ENCODE data around the gene UACA.

The UACA gene

DNA sequence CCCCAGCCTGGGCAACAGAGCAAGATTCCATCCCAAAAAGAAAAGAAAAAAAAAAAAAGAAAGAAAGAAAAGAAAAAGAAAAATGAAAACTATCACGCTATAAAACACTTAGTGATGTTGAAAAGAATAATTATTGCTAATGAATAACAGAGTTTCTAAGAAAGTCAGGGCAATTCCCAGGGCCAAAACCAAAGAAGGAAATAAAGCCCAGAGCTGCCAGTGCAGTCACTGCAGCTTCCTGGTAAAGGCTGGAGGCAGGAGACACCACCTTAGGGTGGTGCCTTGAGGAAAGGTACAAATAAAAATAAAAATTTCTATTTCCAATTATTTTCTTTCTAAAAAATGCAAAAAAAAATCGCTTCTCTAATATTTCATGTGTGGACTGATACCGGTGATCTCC, 19.7 kb upstream of the UACA start:
- no peak for DNase-seq (ENCODE audit: low read depth)

DNA sequence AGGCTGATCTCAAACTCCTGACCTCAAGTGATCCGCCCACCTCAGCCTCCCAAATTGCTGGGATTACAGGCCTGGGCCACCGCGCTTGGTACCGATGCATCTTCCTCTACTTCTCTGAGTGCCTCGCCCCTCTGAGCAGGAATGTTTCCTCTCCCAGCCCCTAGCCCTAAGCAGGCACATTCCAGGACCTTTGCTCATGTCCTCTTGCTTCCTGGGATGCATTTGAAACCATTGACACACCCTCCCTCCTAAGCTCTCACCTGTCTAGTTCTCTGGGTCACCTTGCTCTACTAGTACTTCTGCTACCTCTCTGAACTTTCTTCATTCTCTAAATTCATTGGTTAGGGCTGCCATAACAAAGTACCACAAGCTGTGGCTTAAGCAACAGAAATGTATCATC, 17.9 kb upstream of the UACA start:
- DNase-seq (ENCODE audit: low read depth): no peak

DNA sequence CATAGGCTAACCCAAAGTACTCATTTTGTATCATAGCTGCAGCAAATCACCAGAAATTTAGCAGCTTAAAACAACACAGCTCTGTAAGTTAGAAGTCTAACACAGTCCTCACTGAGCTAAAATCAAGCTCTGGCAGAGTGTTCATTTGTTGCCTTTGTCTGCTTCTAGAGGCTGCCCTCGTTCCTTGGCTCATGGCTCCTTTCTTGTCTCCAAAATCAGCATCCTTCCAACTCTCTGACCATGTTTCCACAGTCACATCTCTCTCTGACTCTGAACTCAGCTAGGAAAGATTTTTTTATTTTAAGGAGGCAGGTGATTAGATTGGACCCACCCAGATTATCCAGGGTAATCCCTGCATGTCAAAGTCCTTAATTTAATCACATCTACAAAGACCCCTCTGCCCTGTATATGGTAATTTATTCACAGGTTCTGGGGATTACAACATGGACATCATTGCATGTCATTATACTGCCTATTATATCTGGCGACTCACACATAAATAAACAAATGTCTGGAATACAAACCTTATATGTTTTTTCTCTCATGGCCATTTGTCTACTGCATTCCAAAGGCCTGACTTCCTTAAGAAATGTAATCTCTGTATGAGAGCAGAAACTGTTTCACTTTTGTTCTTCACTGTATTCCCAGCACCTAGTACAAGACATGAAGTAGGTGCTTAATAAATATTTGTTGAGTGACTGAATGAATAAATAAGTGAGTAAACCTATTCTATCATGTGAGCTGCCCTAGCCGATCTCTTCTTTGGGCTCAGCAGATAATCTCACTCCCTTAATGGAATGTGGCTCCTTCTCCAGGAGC, 15.1 kb upstream of the UACA start:
- DNase-seq (ENCODE audit: low read depth): no peak

DNA sequence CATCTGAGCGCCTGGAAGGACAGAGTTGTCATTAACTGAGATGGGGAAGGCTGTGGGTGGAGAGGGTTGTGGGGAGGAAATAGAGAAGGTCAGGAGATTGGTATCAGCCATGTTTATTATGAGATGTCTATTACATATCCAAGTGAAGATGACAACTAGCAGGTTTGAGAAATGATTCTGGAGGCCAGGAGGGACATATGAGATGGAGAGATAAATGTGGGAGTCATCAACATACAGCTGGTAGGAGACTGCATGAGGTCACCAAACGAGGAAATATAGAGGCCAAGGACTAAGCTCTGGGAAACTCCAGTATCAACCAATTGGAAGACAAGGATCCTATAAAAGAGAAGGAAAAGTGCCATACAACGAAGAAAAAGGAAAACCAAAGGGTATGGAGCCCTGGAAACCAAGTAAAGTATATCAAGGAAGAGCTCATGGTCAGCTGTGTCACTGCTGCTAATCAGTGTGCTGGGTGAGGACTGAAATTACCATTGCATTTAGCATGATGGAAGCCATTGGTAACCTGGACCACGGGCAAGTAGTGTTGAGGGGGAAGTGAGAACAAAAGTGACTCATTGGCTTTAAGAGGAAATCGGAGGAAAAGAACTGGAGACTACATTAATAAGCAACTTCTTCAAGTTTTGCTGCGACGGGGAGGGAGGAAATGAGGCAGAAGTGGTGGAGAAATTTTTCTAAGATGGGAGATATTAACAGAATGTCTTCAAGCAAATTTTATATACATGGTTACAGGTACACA, 14.0 kb upstream of the UACA start:
- no peak for DNase-seq (ENCODE audit: low read depth)

DNA sequence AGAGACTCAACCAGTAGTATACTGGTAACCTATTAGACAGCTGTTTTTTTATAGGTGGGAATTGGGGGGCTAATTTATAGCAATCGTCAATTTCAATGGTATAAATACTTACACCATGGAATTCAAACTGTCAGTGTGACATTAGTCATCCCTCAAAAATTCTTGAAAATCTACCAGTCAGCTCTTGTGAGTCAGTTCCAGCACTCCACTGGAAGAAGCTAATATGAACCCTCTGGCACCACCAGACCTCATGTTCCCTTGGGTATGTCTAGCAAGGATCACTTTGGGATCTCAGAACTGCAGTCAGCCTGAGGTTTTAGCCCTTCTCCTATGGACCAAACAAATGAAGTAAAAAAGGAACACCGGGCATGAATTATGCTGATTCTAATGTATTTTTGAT, 11.8 kb upstream of the UACA start:
- DNase-seq (ENCODE audit: low read depth): peak; percentile 62

DNA sequence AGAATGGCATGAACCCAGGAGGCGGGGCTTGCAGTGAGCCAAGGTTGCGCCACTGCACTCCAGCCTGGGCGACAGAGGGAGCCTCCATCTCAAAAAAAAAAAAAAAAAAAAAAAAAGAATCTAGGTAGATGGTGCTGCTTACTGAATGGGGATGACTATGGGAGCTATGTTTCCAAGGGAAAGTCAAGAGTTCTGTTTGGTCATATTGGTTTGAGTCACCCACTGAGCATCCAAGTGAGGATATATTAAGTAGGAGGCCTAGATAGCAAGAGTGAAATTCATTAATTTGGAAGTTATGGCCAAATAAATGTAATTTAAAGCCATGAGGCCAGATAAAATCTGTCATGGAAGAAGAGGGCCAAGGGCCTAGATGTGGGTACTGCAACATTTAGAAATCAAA, 9.0 kb upstream of the UACA start:
- no peak for DNase-seq (ENCODE audit: low read depth)

DNA sequence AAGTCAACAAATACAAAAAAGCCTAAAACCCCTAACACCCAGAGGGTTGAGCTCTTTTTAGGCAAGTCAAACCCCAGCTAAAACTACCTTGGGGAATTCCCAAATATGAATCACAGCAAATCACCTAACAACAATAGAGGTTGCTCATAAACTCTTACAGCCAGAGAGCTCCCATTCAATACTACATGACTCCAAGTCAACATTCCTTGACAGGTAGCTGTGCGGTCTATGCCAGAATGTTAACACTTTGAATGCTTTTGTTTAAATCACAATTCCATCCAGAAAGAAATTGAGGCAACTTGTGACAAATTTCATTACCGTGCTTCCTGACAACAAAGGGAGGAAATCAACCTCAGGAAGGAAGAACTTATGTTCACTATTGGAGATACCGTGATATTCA, 7.5 kb upstream of the UACA start:
- no peak for DNase-seq (ENCODE audit: low read depth)

DNA sequence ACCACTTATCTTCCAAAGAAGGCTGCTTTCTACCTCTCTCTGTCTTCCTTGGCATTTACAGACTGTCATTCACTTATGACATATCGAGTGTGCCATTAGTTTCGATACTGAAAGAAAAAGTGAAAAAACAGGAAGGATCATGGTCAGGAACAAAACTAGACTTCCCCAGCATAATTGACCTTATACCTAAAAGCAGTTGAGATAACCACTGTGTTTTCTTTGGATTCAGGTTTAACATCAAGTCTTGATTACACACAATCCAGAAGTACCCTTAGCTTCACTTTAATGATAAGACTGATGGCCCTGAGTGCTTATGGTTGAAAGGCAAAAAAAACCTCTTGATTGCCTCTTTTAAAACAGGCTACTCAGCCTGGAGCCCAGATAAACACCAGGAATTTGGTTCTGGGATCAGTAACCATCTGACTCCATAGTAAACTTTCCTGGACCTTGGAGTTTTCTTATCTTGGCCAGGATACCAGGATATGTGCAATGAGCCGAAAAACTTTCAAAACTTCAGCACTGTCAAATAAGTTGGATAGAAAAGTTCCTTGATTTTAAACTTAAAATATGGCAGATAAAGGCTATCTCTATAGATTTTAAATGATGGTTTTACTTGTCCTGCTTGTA, 5.0 kb upstream of the UACA start:
- DNase-seq (ENCODE audit: low read depth): no peak

DNA sequence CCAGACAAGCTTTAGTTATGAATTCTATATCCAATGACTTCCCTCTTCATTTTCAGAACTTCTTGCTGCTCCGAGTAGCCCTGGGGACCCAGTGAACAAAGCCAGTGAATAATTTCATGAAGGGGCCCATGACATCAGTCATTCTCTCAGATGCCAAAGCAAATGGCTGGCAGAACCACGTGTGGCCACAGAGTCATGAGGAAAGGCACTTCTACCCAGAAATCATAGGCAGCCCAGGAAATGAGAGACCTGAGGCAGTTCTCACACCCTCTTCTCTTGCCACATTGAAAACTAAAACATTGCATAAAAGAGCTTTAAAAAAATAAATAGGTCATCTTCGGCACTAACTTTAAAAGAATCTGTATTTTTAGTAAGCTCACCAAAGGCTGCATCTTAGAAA, 4.3 kb upstream of the UACA start:
- DNase-seq (ENCODE audit: low read depth): no peak

DNA sequence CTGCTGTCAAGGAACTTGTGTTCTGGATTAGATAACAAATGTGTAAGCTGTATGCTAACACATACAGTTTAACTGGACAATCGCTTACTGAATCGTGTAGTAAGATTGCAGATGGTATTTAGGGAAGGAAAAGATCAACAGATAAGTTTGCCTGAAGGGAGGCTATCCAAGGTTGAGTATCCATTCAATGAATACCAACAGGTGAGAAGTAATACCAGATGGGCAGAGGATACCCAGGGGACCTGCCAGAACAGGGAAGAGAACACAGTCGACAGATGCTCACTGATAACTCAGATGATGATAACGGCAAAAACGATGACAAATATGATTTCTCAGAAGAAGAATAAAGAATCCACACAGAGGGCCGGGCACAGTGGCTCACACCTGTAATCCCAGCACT, 3.2 kb upstream of the UACA start:
- no peak for DNase-seq (ENCODE audit: low read depth)

DNA sequence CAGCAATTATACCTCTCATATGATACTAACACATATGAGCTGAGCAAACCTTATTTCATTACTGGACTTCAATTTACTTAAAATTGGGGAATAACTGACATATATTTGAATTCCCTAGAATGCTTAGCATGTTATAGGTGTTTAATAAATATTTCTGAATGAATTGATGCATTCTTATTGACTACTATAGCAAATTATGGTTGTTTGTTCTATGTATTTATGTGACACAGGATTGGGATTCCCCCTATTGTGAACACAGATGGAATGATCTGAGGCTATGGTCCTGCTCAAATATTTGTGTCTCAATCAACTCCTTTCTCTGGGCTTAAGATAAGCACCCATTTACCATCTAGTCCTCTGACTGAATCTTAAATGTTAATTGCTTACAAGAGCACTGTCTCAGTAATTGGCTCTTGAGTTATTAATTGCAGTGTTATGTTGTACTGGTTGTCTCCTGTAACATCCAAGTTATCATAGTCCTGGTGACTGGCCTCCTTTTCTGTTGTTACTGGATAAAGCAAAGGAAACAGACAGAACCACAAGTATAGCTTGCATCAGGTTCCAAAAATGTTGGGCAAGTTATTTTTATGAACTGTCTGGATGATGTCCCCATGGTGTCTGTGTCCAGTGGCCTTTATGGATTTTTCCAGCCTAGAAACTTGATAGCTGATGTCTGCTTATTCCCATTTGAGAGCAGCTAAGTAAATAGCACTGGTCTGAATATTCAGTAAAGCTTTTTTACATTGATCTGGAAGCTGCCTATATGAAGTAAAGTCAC, 2.3 kb upstream of the UACA start:
- no peak for DNase-seq (ENCODE audit: low read depth)

DNA sequence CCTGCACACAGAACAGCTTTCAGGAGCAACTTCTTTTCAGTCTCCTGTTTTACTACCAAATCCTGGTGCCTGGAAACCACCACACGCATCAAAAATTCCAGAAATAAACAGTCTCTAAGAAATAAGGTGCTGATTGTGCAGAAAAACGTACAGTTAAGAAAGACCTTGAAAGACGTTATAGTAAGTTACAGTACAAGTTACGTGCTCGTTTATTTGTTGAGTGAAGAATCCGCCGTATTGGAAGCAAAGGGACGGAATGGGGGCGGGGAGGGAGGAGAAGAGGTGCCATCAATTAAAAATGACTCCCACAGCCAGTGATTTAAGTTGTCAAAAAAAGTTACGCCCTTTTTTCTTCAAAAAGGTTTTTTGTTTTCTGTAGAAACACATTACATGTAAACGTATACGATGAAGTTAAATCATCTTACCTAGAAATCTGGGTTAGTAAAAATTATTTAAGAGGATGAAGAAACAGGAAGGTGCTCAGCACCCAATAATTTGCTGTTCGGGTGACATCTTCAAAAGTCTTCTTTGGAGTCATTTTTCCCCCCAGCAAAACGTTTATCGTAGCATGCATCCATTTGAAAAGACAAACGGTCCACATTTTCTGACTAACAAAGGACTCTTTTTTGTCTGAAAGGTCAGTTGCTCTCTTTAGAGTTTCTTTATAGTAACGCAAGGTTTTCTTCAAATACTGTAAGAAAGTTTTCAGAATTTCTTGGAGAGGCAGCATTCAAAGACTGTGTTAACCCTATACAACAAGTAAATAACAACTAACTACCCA, 782 bp upstream of the UACA start:
- no peak for DNase-seq (ENCODE audit: low read depth)

DNA sequence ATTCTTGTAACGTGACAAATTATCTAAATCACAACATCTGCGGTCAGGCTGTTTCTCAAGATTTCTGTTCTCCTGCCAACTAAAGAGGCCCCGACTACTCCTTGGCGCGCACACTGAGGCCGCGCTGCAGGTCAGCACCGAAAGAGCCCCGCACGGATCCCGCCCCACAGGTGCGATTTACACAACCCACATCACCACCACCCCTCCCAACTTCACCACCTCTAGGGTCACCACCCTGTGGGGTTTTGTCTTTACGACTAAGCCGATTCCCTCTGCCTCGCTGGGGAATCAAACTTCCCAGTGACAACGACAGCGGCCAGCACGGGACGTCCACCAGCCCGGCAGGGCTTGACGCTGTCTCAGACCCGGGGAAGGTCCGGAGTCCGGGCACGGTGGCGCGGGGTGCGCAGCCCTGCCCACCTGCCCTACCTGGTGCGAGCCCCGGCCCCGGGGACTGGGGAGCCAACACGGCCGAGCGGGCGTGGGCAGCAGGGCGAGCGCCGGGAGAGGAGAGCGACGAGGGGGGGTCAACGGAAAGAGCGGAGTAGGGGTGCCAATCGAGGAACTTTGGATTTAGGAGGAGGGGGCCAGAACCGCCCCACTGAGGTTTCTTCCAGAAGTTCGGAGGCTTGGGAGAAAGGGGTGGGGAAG, 764 bp downstream of the UACA start:
- no peak for DNase-seq (ENCODE audit: low read depth)

DNA sequence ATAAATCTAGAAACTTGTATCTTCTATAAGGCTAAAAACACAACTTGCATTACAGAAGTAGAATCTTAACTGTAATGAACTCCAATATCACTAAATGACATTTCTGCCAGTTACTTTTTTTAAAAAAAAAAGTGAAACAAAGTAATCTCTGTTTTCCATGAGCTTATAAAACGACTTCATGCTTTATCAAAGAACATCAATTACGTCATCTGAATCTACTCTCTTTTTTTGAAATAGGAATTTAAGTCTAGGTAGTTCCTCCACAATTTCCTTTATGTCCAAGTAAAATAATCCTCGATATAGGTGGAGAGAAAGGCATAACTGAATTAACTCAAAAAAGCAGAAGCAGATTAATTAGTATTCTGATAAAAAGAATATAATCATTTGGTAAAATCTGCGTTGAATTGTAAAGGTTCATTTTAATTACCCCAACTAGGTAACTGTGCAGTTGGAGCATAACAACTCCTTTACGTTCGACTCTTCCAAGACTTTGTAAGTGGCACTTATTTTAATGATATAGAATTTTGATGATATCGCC, 1.4 kb downstream of the UACA start:
- DNase-seq (ENCODE audit: low read depth): no peak

DNA sequence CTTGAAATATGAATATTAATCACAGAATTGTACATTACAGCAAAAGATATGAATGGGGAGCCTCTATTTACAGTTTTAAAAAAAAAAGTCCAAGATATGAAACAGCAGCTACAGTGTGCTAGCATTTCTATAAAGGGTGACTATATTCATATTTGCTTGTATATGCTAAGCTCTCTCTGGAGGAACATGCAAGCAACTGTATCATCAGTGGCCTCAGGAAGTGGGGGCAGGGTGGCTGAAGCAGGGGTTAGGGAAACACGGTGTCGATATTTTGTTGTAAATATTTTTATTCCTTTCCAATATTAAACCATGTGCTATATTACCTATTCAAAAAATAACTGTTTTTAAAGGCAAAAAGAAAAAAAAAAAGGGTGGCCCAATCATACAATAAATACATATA, 2.3 kb downstream of the UACA start:
- DNase-seq (ENCODE audit: low read depth): no peak

DNA sequence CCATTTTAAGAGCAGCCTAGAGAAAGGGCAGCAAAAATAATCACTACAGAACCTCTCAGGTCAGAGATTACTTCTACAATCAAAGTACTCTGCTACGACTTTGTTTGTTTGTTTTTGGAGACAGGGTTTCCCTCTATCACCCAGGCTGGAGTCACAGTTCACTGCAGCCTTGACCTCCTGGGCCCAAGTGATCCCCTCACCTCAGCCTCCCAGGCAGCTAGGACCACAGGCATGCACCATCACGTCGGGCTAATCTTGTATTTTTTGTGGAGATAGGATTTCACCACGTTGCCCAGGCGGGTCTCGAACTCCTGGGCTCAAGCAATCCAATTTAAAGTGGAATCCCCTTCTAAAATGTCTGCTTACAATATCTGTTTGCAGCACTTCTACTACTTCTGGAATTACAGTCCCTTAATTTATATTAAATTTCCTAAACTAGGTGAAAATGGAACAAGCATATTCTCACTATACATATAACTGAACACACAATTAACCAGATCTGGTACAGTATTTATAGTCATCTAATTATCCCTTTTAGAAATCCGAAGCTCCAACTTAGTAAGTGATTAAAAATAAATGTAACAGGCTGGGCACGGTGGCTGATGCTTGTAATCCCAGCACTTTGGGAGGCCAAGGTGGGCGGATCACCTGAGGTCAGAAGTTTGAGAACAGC, 4.4 kb downstream of the UACA start:
- DNase-seq (ENCODE audit: low read depth): no peak

DNA sequence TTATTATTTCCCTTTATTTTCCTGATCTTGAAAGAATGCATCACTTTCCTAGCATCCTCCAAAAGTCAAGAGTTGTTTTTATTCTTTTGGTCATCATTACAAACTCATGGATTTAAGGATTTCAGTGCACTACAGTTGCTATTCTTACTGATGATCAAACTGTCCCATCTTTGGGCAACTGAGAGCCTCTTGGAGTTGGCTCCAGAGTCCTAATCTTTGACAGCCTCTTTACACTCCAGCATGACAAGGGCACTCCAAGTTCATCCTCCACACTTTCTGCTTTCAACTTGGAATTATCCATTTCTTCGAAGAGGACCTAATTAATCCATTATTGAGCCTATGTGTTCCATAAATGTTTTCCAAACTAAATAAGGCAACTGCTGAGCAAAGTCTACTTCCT, 5.7 kb downstream of the UACA start:
- no peak for DNase-seq (ENCODE audit: low read depth)

DNA sequence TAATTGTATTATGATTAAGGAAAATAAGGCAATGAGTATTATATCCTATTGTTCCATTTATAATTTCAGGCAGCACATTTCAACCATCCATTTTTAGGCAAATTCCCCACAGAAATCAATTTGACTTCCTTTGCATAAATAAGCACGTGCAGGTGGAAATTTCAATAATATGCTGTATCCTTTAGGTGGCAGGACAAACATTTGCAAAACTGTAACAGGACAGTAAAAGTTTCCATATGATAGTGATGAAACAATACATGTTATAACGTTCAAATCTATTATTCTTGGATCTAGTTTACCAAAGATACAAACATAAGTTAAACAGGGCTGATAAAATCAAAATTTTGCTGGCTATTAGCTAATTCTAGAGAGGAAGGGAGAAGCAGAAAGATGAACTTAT, 8.5 kb downstream of the UACA start:
- no peak for DNase-seq (ENCODE audit: low read depth)

DNA sequence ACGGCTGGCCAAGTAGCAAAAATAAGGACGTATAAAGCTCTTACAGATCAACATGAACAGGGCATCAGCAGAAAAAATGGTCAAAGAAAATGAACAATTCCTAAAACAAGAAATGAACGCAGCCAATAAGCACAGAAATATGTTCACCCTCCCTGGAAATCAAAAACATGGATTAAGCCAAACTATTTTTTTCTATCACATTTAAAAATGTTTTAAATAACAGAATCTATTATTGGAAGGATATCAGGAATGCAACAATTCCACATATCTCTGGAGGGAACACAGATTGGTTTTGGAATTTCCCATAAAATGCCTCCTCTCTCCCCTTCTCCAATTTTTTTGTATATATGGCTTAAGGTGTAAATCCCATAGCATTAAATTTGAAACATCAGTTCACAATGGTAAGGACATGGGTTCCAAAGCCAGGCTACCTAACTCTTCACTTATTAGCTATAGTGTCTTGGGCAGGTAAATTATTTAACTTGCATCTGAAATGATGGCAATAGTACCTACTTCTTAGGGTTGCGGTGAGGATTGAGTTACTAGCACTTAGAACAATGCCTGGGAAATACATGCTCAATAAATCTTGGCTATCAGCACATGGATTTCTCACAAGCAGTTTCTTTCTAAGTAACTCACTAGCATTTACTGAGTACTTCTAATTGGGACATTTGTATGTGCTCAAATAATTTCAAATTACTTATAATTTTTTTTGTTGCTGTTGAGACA, 10.1 kb downstream of the UACA start:
- DNase-seq (ENCODE audit: low read depth): no peak

DNA sequence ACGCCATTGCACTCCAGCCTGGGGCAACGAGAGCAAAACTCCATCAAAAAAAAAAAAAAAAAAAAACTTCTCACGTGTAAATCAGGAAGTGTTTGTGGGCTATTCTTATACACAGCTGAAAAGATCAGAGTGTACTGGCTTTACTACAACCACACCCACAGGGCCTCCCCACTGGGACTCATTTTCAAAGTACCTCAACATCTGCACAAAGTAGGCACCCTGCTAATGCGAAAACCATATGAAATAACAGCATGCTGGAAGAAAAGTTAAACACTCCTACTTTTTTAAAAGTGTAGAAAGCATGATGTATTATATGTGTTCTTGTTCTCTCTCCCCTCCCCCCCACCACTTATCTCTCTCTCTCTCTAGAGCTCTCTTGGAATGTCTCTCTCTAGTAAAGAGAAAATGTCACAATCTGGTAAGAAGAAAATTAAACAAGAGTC, 11.1 kb downstream of the UACA start:
- no peak for DNase-seq (ENCODE audit: low read depth)

All from fibroblast of the conjunctiva (primary cell).